Placental epithelial cell (primary cell): ENCODE data around the gene OR5K3. TPM values are rescaled to one million over a fixed set of nuclear protein-coding genes. Genes with fewer than 3 reads are reported as not detected.

Experiments
- total RNA-seq: library from RNA; depleted of rRNA; stranded (reverse); fragments of >200 nt; gene quantifications from 2 replicates; pipeline ENCODE4 v1.2.3, GENCODE V29; 2012

The OR5K3 gene
- not detected in 2 replicates for total RNA-seq

GRCh38 chr3:98390366-98390765, at the start of gene OR5K3:
Gene OR5K3, plus strand, starts transcription at chr3:98390666. Its CDS starts 0 bp downstream, at chr3:98390666.

GRCh38 chr3:98353554-98353953, 36.9 kb upstream of the OR5K3 start, which contains the start of gene OR5K4:
Gene OR5K4, plus strand, starts transcription at chr3:98353854. Its CDS starts 0 bp downstream, at chr3:98353854.

Other genes starting within 250 kb of the OR5K3 start
- gene OR5H14, start 243.2 kb upstream of the OR5K3 start, total RNA-seq: not detected in 2 replicates
- gene OR5H15, start 224.0 kb upstream of the OR5K3 start, total RNA-seq: not detected in 2 replicates
- gene OR5H6, start 126.4 kb upstream of the OR5K3 start, total RNA-seq: not detected in 2 replicates
- not detected in 2 replicates for gene OR5H2, start 108.2 kb upstream of the OR5K3 start, total RNA-seq
- not detected in 2 replicates for gene OR5K4, start 36.8 kb upstream of the OR5K3 start, total RNA-seq
- not detected in 2 replicates for gene OR5K1, start 72.5 kb downstream of the OR5K3 start, total RNA-seq
- gene OR5K2, start 107.0 kb downstream of the OR5K3 start, total RNA-seq: not detected in 2 replicates
- gene CLDND1, start 132.2 kb downstream of the OR5K3 start, total RNA-seq: 64.4 and 79.7 TPM in 2 replicates
- not detected in 2 replicates for gene GPR15, start 141.3 kb downstream of the OR5K3 start, total RNA-seq
- gene CPOX, start 202.9 kb downstream of the OR5K3 start, total RNA-seq: 22.0 and 29.5 TPM in 2 replicates